Left forelimb (tissue), 1 donor: ENCODE results near the gene MYCBPAP.

Experiments used
- DNase-seq: peaks from one replicate; pipeline ENCODE4 v3.0.0-alpha.2; 2018; ENCODE audit warnings: low spot score

Gene MYCBPAP

GRCh38 chr17:50575581-50576210 is 67.5 kb downstream of the MYCBPAP start:
- no peak for DNase-seq

- no peak for DNase-seq
Measured at GRCh38 chr17:50576864-50577263, 68.6 kb downstream of the MYCBPAP start.

- DNase-seq = no peak
Measured at GRCh38 chr17:50577451-50577954, 69.3 kb downstream of the MYCBPAP start.

- DNase-seq = no peak
Measured at GRCh38 chr17:50578173-50578572, 69.9 kb downstream of the MYCBPAP start.

GRCh38 chr17:50579399-50579798 is 71.2 kb downstream of the MYCBPAP start:
- no peak for DNase-seq

- DNase-seq = no peak
Measured at GRCh38 chr17:50580646-50581045, 72.4 kb downstream of the MYCBPAP start.
